ENCODE data around the gene BTBD9. TPM values are rescaled to one million over a fixed set of nuclear protein-coding genes. Genes with fewer than 3 reads are reported as not detected.

BTBD9 gene
- total RNA-seq, 1 donor from 2014 or later, result 9.9 TPM

DNA sequence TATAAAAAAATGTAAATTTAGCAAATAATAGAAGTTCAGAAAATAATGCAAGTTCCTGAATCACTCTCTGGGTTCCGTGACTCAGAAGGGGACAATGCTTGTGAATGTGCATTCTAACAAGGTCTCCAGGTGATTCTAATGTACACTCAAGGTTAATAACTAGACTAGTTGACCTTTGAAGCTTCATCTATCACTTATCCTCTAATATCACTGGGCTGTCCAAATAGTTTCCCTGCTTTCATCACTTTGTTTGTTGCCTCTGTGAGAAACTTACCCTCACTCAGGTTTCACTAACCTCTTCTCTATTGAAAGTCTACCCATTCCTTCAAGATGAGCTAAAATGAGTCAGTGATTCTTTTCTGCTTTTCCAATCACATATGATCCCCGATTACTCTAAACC is 189.0 kb downstream of the BTBD9 start:
- intact Hi-C loops (cut with DNase I), result no loop called here
- H3K9me3 ChIP-seq, result no peaks in the 10 kb centered on the region
- TF ChIP-seq, protein P1, sequence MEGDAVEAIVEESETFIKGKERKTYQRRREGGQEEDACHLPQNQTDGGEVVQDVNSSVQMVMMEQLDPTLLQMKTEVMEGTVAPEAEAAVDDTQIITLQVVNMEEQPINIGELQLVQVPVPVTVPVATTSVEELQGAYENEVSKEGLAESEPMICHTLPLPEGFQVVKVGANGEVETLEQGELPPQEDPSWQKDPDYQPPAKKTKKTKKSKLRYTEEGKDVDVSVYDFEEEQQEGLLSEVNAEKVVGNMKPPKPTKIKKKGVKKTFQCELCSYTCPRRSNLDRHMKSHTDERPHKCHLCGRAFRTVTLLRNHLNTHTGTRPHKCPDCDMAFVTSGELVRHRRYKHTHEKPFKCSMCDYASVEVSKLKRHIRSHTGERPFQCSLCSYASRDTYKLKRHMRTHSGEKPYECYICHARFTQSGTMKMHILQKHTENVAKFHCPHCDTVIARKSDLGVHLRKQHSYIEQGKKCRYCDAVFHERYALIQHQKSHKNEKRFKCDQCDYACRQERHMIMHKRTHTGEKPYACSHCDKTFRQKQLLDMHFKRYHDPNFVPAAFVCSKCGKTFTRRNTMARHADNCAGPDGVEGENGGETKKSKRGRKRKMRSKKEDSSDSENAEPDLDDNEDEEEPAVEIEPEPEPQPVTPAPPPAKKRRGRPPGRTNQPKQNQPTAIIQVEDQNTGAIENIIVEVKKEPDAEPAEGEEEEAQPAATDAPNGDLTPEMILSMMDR (IDR thresholded peaks at IDR 0.05), result no peak
- no peak overlapping the region for H3K4me3 ChIP-seq
- no peaks in the 10 kb centered on the region for H3K27me3 ChIP-seq
- H3K4me1 ChIP-seq, result no peaks in the 10 kb centered on the region
- no peaks in the 10 kb centered on the region for H3K36me3 ChIP-seq
- no peak overlapping the region for H3K27ac ChIP-seq
- DNase-seq (ENCODE audit: low spot score in 2 of 2), result no peak

DNA sequence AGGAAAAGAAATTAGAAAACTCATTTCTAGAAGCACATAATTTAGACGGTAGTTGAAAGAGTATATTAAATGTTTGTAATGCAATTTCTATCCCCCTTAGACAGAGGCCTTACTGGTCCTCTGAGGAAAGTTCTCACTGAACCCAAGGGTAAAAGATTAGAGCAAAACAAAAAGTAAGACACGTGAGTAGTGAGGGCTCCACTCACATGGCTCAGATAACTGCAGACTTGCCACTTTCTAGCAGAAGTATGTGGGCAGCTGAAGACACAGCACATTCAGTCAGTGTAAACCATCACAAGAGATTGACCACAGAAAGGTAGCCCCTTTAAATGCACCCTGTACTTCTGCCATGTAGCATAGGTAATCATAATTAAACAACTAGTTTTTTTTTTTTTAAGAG is 193.8 kb downstream of the BTBD9 start:
- TF ChIP-seq, protein P1 (IDR thresholded peaks at IDR 0.05), result no peak
- Histone ChIP-seq H3K4me3 (no peak overlapping the region), H3K36me3 (no peaks in the 10 kb centered on the region), H3K4me1 (no peaks in the 10 kb centered on the region), H3K27ac (no peak overlapping the region), H3K9me3 (no peaks in the 10 kb centered on the region), H3K27me3 (no peaks in the 10 kb centered on the region)
- DNase-seq (ENCODE audit: low spot score in 2 of 2), result no peak
- intact Hi-C loops (cut with DNase I), result no loop called here

DNA sequence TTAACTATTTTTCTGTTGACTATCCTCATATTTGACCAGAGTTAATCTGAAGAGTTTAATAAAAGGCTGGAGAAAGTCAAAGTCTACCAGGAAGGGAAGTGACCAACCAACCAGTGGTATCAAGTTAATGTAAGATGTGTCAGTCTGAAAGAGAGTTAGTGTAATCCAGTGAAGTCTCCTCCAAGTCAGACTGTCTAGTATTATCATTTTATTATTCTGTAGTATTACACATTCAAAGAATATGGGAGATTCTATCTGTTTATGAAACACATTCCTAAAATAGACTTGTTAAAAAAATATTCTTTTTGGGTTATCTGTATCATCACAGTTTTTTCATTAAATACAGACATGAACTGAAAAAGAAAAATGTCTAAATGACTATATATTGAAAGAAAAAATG is 194.4 kb downstream of the BTBD9 start:
- Histone ChIP-seq H3K9me3 (no peaks in the 10 kb centered on the region), H3K36me3 (no peaks in the 10 kb centered on the region), H3K4me1 (no peaks in the 10 kb centered on the region), H3K4me3 (no peak overlapping the region), H3K27me3 (no peaks in the 10 kb centered on the region), H3K27ac (no peak overlapping the region)
- DNase-seq (ENCODE audit: low spot score in 2 of 2), result no peak
- intact Hi-C loops (cut with DNase I), result no loop called here
- TF ChIP-seq, protein P1 (IDR thresholded peaks at IDR 0.05), result no peak

DNA sequence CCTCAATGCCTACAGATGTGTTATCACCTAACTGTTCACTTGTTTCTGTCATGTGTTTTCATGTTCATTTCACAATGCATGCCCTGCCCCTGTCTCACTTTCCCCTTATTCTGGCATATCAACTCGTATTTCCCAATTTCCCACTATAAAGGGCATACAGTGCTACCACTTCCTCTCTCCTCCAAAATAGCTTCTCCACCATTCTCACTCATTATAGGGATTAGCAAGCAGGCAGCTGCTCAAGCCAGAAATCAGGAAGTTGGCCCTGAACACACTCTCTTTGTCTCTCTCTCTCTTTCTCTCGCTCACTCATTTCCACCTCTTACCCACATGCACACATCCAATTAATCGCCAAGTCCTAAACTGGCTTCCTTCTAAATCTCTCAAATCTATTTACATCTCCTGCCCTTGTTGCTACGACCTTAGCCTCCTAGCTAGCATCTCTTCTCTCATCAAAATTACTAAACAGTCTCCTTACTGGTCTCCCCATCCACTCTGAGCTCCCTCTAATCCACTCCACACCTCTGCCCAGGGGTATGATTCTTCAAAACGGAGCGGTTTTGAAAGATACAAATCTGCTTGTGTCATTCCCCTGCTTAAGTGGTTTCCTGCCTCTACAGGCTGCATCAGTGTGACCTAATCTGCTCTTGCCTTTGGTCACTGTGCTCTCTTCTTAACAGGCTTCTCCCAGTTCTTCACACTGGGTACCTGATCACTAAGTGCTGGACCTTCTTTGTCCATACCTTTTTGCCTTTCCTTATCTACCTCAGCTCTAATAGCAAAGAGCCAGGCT is 196.2 kb downstream of the BTBD9 start:
- no peaks in the 10 kb centered on the region for H3K4me1 ChIP-seq
- TF ChIP-seq, protein P1 (IDR thresholded peaks at IDR 0.05), result no peak
- intact Hi-C loops (cut with DNase I), result no loop called here
- H3K9me3 ChIP-seq, result no peaks in the 10 kb centered on the region
- no peak for DNase-seq (ENCODE audit: low spot score in 2 of 2)
- H3K36me3 ChIP-seq, result no peaks in the 10 kb centered on the region
- H3K27me3 ChIP-seq, result no peaks in the 10 kb centered on the region
- H3K4me3 ChIP-seq, result no peak overlapping the region
- H3K27ac ChIP-seq, result no peak overlapping the region

DNA sequence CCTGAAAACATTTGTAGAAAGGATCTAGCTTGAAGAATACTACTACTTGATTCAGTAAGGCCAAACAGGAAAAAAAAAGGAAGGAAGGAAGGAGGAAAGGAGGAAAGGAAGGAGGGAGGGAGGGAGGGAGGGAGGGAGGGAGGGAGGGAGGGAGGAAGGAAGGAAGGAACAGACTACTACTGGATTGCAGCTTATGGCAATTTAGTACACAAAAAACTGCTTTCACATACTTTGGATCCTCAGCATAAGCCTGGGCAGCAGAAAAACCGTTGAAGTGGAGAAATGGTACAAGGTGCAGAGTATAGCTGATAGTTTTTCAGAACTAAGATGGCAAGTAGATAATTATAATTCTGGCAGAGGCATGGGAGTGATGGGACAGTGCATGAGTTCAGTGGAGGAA is 201.6 kb downstream of the BTBD9 start:
- Histone ChIP-seq H3K27me3 (no peaks in the 10 kb centered on the region), H3K27ac (no peak overlapping the region), H3K9me3 (no peaks in the 10 kb centered on the region), H3K36me3 (no peaks in the 10 kb centered on the region), H3K4me1 (no peaks in the 10 kb centered on the region), H3K4me3 (no peak overlapping the region)
- TF ChIP-seq, protein P1 (IDR thresholded peaks at IDR 0.05), result no peak
- DNase-seq (ENCODE audit: low spot score in 2 of 2), result no peak
- intact Hi-C loops (cut with DNase I), result no loop called here

Measured in ascending aorta (tissue), 2 donors.